Measurements from ENCODE around the gene RRBP1.
"Not testable (repeated sequence)": the region's sequence is repeated elsewhere in the genome, so short reads cannot be mapped to it uniquely, and the experiment has no call there.

The RRBP1 gene

GRCh38 chr20:17659801-17660200 lies 22.2 kb downstream of the RRBP1 start:
- DNase-seq = no peak

- not testable (repeated sequence) for DNase-seq
Observed at GRCh38 chr20:17659344-17659743, 22.7 kb downstream of the RRBP1 start.

DNA sequence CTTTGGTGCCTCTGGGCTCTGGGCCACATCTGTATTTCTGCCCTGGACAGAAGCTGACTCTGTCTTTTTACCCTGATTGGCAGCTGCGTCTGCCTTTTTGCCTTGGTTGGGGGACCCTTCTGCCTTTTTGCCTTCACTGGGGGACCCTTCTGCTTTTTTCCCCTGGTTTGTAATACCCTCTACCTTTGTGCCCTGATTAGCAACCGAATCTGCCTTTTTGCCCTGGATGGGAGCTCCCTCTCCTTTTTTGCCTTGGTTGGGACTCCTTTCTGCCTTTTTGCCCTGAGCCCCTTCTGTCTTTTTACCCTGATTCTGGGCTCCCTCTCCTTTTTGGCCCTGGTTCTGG lies 23.4 kb downstream of the RRBP1 start:
- DNase-seq = no peak

- no peak for DNase-seq
Observed at GRCh38 chr20:17657898-17658647, 24.0 kb downstream of the RRBP1 start.

GRCh38 chr20:17657079-17657825 lies 24.8 kb downstream of the RRBP1 start:
- DNase-seq = no peak

GRCh38 chr20:17655865-17656479 lies 26.1 kb downstream of the RRBP1 start:
- DNase-seq = no peak

- no peak for DNase-seq
Observed at GRCh38 chr20:17655286-17655651, 26.8 kb downstream of the RRBP1 start.

DNA sequence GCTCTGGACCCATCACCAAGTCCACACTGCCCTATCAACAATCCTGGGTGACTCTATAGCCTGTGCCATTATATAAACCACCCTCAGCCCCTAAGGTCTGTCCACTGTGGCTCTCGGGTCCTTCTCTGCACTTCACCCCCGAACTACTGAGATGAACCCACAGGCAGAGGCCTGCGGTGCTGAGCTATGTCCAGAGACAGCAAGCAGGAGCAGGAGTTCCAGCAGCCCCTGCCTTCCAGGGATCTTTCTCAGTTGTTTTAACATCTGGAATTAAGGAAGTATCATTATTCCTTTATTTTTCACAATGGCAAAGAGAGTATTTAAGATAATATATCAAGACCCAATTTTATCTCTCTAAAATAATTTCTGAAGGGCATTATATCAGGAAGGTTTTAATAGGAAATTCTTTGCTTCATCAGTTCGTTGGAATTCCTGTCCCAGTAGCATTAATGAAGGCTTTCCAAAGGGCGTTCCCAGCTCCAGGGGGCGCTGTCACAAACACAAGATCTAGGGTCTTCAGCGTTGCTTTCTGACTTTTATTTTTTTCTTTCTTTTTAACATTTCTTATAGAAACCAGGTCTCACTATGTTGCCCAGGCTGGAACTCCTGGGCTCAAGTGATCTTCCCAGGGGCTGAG lies 27.3 kb downstream of the RRBP1 start:
- no peak for DNase-seq

- no peak for DNase-seq
Observed at GRCh38 chr20:17653835-17654648, 28.0 kb downstream of the RRBP1 start.

GRCh38 chr20:17652411-17652810 lies 29.6 kb downstream of the RRBP1 start:
- no peak for DNase-seq

DNA sequence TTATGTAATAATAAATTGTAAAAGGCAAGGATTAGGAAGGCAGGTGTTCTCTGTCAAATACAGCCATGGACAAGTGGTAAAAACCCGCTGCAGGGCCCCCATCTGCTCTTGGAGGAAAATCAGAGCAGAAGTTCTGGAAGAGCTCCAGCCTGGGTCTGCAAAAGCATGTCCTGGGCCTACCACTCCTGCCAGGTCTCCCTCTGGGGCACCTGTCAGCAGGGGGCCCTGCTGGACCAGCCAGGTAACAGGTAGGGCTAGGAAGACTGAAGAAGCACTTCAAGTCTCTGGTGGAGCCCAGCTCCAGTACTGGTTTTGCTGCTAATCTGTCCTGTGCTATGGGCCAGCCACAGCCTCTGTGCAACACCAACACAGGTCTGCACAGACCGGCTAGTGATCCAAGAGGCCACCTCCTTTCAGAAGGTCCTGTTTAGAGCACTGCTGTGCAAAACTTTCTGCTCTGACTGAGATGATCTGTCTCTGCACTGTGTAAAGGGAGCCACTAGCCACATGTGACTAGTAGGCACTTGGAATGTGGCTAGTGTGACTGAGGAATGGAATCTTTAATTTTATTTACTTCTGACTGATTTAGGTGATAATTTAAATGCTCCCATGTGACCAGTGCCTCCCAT lies 30.2 kb downstream of the RRBP1 start:
- no peak for DNase-seq

DNA sequence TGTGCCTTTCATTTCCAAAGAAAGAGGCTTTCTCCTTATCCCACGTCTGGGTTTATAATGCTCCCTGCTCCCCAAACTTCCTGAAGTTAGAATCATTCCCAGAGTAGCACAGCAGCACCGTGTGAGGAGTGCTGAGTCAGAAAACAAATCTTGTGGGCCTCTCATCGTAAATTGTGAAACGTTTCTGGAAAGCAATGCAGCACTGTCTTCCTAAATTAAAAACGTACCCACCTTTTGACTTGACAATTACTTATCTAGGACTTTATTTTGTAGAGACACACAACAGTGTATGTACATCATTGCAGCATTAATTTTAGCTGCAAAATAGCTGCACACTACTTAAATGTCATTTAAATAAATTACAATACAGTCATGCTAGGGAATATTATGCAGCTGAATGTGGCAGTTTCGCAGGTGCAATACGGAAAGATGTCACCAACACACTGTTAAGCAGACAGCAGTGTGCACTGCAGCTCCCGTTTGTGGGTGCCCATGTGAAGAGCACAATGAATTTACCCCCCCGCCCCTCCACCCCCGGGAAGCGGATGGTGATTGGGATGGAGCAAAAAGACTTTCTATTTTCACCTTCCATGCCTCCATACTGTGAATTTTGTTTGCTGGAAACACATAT lies 30.8 kb downstream of the RRBP1 start:
- DNase-seq = no peak

DNA sequence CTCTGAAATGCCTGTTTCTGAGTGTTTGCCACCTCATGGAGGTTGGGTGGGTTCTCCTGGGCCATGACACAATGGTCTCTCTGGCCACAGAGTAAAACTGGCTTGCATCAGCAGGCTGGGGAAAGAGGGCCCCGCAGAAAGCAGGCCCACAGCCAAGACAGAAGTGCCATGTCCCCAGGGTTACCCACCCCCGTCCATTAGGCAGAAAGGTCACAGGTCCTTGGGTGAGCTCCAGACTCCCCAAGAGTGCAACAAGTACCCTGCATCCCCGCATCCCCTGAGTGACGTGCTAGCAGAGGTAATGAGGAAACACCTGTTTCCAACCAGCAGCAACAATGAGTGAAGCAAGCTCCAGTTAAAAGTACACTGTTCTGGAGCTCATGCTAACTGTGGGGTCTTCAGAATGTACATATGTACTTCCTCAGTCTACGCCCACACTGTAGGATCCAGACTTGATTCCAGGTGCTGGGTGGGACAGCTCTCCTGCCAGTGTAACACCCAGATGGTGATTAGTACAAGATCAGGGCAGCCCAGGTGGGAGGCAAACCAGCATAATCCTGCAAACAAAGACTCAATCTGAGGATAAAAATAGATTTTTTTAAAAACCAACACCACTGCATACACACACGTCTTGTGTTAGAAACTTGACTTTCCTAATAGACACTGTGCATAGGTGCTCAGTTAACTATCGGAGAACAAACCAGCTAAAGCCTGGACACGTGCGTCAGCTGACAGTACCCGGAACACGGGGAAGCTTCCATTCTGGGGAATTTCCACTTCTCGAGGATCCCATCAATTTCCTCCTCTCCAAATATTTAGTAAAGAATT lies 31.5 kb downstream of the RRBP1 start:
- no peak for DNase-seq

- peak; percentile 20 for DNase-seq
Observed at GRCh38 chr20:17648791-17649730, 33.0 kb downstream of the RRBP1 start.

DNA sequence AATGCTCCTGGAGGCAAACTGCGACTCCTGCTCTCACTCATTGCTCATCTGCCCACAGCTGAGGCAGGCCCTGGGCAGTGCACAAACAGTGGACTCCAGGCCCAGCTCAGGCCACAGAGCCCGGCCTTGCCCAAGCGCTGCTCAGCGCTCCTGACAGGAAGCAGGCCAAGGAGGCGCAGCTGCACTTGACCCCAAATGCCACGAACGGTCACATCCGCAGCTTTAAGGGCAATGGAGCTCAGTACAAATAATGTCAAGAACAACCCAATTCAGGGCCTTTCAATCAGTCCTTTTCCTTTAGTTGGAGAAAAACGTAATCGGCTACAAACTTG lies 33.8 kb downstream of the RRBP1 start:
- DNase-seq = no peak

DNA sequence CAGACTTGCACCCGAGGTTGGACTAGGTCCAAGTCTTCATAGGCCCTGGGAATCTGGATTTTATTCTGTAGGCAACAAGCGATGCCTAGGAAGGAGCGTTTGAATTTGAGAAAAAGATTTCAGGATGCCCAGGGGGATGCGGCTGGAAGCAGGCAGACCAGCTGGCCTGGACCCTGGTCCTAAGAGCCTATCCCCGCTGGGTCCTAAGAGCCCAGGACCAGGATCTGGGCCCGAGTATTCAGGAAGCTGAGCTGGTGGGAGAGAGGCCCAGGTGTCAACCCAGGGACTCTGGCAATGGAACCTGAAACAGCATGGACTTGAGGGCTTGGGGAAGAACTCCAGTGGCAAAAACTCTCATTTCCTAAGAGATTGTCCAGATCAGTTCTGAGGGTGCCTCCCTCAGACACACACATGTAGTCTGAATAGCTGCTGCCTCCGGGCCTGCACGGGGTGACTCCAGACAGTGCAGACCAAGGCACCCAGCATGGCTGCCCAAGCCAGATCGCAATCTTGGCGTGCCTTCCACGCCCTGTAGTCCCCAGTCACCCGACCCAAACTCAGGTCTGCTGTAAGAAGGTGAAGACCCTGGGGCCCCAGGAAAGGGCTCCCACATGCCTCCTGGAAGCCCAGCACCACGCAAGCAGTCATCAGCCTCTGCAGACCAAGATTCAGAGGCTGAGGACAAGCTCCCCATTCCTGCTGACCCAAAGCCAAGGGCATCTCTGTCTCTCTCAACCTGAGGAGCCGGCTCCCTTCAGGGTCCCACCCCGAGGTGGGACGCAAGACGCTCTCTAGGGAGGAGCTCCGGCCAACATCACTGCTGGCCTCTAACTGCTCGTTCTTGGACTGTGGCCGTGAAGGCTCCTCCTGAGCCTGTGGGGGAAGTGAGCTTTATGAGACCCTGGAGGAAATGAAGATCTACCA lies 34.4 kb downstream of the RRBP1 start:
- no peak for DNase-seq

GRCh38 chr20:17646961-17647301 lies 35.1 kb downstream of the RRBP1 start:
- no peak for DNase-seq

DNA sequence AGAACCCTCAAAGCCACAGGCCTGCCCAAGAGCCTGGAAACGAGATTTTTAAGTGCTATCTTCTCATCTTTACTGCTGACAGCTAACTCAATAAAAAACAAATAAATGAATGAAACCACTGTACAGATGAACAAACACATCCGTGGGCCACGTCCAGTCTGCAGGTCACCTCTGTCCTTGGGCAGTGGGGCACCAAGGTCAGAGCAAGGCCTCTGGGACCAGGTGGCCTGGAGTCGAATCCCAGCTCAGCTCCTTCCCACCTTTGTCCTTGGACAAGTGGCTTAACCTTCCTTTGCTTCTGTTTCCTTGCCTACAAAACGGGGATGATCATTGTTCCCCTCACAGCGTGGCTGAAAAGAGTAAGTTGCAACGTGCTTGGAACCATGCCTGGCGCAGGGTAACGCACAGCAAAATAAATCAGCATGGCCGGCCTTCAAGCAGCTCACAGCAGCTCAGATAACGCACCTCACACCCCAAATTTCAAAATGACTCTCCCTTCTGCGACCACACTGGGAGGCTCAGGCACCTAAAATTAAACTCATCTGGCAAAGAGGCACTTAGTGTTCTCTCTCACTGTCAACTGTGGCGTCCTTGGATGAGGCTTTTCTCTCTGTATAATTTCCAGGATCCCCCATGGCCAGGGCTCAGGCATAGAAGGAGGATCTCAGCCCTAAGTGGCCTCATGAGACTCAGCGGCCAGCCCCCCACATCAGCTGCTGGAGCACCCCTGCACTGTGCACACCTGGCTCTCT lies 35.7 kb downstream of the RRBP1 start:
- DNase-seq = peak; percentile 26

Measured in NCI-H2227 treated with DMSO at 0.1 percent for 48 hours (cell line).